ENCODE data around the gene GFI1.

The GFI1 gene

DNA sequence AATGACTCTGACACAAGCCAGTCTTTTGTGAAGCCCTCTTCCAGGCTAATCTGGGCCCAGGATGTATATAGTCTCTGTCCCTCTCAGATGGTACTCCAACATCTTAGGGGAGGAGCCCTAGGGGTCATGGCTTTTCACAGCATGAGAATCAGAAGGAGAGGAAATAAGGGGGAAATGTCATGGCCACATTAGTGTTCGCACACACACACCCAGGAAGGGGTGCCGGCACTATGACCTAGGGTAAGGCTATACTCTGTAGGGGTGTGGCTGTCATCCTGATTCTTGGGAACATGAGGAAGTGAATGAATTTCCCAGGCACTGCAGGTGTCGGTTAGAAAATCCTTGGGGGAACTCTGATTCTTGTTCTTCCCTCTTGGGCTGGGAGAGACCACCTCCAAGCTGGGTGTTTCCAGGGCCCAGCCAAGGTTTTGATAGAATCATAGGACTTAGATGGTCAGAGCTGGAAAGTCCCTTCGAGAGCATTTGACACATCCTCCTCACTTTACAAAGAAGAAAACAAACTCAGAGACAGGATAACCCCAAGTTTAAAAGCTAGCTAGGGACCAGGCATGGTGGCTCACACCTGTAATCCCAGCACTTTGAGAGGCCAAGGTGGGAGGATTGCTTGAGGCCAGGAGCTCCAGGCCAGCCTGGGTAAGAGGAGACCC lies 22.0 kb downstream of the GFI1 start:
- H3K4me3 ChIP-seq (ENCODE audit: low read depth, low read length), result no peak overlapping the region
- TF ChIP-seq, protein P1, sequence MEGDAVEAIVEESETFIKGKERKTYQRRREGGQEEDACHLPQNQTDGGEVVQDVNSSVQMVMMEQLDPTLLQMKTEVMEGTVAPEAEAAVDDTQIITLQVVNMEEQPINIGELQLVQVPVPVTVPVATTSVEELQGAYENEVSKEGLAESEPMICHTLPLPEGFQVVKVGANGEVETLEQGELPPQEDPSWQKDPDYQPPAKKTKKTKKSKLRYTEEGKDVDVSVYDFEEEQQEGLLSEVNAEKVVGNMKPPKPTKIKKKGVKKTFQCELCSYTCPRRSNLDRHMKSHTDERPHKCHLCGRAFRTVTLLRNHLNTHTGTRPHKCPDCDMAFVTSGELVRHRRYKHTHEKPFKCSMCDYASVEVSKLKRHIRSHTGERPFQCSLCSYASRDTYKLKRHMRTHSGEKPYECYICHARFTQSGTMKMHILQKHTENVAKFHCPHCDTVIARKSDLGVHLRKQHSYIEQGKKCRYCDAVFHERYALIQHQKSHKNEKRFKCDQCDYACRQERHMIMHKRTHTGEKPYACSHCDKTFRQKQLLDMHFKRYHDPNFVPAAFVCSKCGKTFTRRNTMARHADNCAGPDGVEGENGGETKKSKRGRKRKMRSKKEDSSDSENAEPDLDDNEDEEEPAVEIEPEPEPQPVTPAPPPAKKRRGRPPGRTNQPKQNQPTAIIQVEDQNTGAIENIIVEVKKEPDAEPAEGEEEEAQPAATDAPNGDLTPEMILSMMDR (conservative IDR thresholded peaks at IDR 0.05; ENCODE audit: low read depth, low read length), result no peak
- no peak for DNase-seq (ENCODE audit: low read depth)

DNA sequence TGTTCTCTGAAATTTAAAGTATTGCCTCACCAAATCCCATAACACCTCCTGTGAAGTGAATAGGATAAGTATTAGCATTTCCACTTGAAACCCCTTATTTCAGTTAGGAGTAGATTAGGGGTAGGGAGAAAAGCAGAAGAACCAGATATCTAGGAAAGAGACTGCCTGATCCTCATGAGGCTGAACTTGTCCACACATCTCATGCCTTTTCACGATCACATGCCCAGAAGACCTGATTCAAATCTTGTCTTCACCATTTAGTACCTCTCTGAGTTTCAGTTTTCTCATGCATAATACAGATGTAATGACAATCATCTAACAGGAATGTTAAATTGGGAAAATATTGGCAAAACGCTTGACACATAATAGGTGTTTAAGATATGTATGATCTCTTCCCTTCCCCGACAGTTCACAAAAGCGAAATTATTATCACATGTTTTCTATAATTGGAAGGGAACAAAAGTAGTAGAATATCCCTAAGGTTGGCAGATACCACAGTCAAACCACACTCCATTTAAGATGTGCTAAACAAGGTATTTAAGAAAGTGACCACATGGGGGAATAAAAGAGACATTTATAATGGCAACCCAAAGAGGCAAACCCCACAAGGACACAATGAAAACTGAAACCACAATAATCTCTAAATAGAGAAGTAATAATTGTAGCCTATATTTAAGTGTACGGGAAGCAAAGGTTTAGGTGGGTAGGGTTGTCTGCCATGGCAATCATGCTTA lies 25.2 kb downstream of the GFI1 start:
- no peak overlapping the region for H3K4me3 ChIP-seq (ENCODE audit: low read depth, low read length)
- TF ChIP-seq, protein P1 (conservative IDR thresholded peaks at IDR 0.05; ENCODE audit: low read depth, low read length), result no peak
- no peak for DNase-seq (ENCODE audit: low read depth)

DNA sequence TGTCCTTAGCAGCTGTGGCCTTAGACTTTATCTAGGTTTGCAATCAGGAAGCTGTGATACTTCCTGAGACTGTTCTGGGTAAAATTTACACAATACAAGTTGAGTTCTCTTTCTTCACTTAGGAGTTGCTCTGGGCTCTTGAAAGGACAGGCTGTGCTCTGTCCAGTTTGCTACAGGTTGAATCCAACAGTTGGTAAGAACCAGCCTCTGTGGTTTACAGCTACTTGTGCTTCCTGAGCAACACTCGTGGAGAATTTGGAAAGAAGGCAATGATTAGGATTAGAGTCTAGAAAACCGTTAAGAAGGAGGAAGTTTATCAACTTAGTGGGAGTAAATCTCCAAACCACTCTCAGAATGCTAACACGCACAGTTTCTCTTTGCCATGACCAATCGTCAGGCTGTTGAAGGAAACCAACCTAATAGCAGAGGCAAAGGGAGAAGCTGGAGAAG lies 26.8 kb downstream of the GFI1 start:
- H3K4me3 ChIP-seq (ENCODE audit: low read depth, low read length), result no peak overlapping the region
- TF ChIP-seq, protein P1 (conservative IDR thresholded peaks at IDR 0.05; ENCODE audit: low read depth, low read length), result no peak
- DNase-seq (ENCODE audit: low read depth), result no peak

DNA sequence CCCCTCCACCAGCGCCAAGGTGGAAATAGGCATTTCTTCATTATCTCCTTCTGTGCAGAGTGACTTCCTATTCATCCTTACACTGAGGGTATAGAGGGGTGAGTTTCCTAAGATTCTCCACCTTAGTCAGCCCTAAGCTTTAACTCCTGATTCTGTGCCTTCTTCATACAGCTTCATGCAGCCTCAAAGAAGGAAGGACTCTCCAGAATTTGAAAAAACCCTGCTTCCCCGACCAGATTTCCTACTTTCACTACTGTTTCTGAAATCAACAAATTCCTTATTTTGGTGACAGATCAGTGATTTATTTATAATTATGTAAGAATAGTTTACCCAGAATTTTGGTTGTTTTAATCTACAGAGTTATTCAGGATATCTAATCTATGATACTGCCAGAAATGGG lies 28.6 kb downstream of the GFI1 start:
- no peak overlapping the region for H3K4me3 ChIP-seq (ENCODE audit: low read depth, low read length)
- TF ChIP-seq, protein P1 (conservative IDR thresholded peaks at IDR 0.05; ENCODE audit: low read depth, low read length), result no peak
- no peak for DNase-seq (ENCODE audit: low read depth)

DNA sequence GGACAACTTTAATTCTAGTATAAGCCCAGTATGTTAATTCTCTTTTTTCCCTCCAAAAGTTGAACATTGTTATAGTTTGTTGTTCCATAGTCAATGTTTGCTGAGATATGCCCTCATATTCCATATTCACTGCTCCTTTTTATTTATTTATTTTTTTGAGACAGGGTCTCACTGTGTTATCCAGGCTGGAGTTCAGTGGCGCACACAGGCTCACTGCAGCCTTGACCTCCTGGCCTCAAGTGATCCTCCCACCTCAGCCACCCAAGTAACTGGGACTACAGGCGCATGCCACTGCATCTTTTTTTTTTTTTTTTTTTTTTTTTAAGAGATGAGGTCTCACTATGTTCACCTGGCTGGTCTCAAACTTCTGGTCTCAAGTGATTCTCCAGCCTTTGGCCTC lies 38.7 kb downstream of the GFI1 start:
- DNase-seq (ENCODE audit: low read depth), result no peak
- TF ChIP-seq, protein P1 (conservative IDR thresholded peaks at IDR 0.05; ENCODE audit: low read depth, low read length), result no peak
- no peak overlapping the region for H3K4me3 ChIP-seq (ENCODE audit: low read depth, low read length)

DNA sequence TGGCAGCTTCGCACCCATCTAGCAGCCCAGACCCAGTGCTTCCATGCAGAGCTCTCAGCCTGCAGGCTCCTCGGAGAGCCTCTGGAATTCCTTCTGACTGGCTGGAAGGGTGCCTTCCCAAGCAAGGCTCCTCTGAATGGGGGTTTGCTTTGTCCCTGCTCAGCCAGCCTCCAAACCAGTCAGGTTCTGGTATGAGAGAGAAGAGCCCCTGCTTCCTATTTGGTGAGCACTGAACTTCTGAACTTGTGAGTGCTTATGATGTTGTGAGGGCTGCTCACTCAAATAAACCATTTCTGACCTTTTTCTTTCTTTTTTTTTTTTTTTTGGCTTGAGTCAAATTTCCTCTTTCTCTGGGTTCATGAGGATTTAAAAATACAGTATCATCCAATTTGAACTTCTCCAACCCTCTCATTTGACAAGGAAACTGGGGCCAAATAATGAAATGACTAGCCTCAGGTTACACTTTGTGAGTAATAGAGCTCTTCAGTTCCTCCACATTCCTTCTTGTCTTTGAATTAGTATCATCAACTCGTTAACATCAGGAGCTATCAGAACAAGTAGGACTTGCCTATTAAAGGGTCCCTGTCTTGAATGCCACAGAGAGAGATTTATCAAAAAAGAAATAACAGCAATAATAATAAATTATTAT lies 39.6 kb downstream of the GFI1 start:
- peak; percentile 58 for DNase-seq (ENCODE audit: low read depth)
- TF ChIP-seq, protein P1 (conservative IDR thresholded peaks at IDR 0.05; ENCODE audit: low read depth, low read length), result no peak
- no peak overlapping the region for H3K4me3 ChIP-seq (ENCODE audit: low read depth, low read length)
